Naive thymus-derived CD4-positive, alpha-beta T cell (primary cell): Measurements from ENCODE around the gene ATP6V0D1. TPM values are rescaled to one million over a fixed set of nuclear protein-coding genes. Genes with fewer than 3 reads are reported as not detected.

Source experiments
- ATAC-seq: fragments of 150-1000 bp; cut with Tn5 transposase; 2 replicates; pipeline ENCODE4 v1.10.0; 2021; ENCODE audit warnings: mild to moderate bottlenecking, moderate library complexity
- CTCF ChIA-PET: fragments of 350-600 bp; sonication (Branson Sonifier 250); formaldehyde crosslinking; loops from one replicate; lab custom pipeline; 2021; ENCODE audit warnings: antibody characterized with exemption; lab: Charles Lee
- POLR2A ChIA-PET: fragments of 350-600 bp; sonication (Branson Sonifier 250); formaldehyde crosslinking; loops from one replicate; lab custom pipeline; 2021; ENCODE audit warnings: antibody characterized with exemption, inconsistent platforms; lab: Charles Lee
- DNase-seq, 9 donors: peaks; one replicate each; pipeline versions ENCODE4 v3.0.0 to v3.0.0-alpha.2; 2020 to 2022; ENCODE audit warnings: mixed read lengths in 1 of 9
- H3K27ac ChIP-seq: one replicate; pipeline ENCODE4 v1.7.0; 2013; ENCODE audit warnings: mild to moderate bottlenecking, low read depth, low read length, moderate library complexity
- H3K27me3 ChIP-seq, 2 donors: one replicate each; pipeline ENCODE4 v1.7.0; 2013; ENCODE audit warnings: low read length in 2 of 2, mild to moderate bottlenecking in 2 of 2, moderate library complexity in 2 of 2; ENCODE audit not compliant: control insufficient read depth in 2 of 2, insufficient read depth in 2 of 2
- H3K36me3 ChIP-seq, 3 experiments: 1 replicate in 2 of 3; 2 replicates in 1 of 3; pipeline ENCODE4 v1.7.0; 2013; ENCODE audit warnings: low read length in 3 of 3, mild to moderate bottlenecking in 3 of 3, moderate library complexity in 1 of 3; ENCODE audit not compliant: insufficient read depth in 3 of 3, control insufficient read depth in 2 of 3
- H3K4me1 ChIP-seq, 2 donors: one replicate each; pipeline ENCODE4 v1.7.0; 2013; ENCODE audit warnings: low read length in 2 of 2, mild to moderate bottlenecking in 2 of 2, moderate library complexity in 1 of 2; ENCODE audit not compliant: control insufficient read depth in 2 of 2, insufficient read depth in 2 of 2
- H3K4me3 ChIP-seq: 2 replicates; pipeline ENCODE4 v1.7.0; 2013; ENCODE audit warnings: mild to moderate bottlenecking, low read length
- H3K9me3 ChIP-seq, 3 experiments: 1 replicate in 2 of 3; 2 replicates in 1 of 3; pipeline ENCODE4 v1.7.0; 2013; ENCODE audit warnings: low read length in 3 of 3; ENCODE audit not compliant: control insufficient read depth in 2 of 3
- H3K27ac Mint-ChIP-seq, 9 donors: one replicate each; pipeline ENCODE4 v1.8.0; 2020 to 2022; ENCODE audit warnings: mixed read lengths in 9 of 9, mild to moderate bottlenecking in 8 of 9, moderate library complexity in 5 of 9, inconsistent platforms in 2 of 9
- H3K27me3 Mint-ChIP-seq, 5 donors: one replicate each; pipeline ENCODE4 v1.8.0; 2021 to 2022; ENCODE audit warnings: mixed read lengths in 5 of 5, mild to moderate bottlenecking in 1 of 5
- H3K36me3 Mint-ChIP-seq, 5 donors: one replicate each; pipeline ENCODE4 v1.8.0; 2020 to 2022; ENCODE audit warnings: mixed read lengths in 5 of 5, mild to moderate bottlenecking in 3 of 5, inconsistent platforms in 1 of 5
- H3K4me1 Mint-ChIP-seq, 7 donors: one replicate each; pipeline ENCODE4 v1.8.0; 2020 to 2022; ENCODE audit warnings: mixed read lengths in 7 of 7, mild to moderate bottlenecking in 3 of 7, inconsistent platforms in 1 of 7
- H3K4me3 Mint-ChIP-seq, 10 donors: one replicate each; pipeline ENCODE4 v1.8.0; 2020 to 2022; ENCODE audit warnings: mild to moderate bottlenecking in 10 of 10, mixed read lengths in 10 of 10, moderate library complexity in 6 of 10, inconsistent platforms in 2 of 10
- H3K9me3 Mint-ChIP-seq, 11 donors: one replicate each; pipeline ENCODE4 v1.8.0; 2020 to 2022; ENCODE audit warnings: mixed read lengths in 11 of 11, mild to moderate bottlenecking in 4 of 11, inconsistent platforms in 1 of 11, moderate library complexity in 1 of 11
- intact Hi-C, 2 donors: fragments of 100-400 bp; cut with micrococcal nuclease; formaldehyde crosslinking; loops; one replicate each; pipeline ENCODE4 v1.15.1; 2023
- polyA plus RNA-seq, 2 donors: library from polyadenylated mRNA; unstranded; fragments of 300-500 nt; fragmentation: Illumina TruSeq; gene quantifications; one replicate each; pipeline ENCODE4 v1.2.3, GENCODE V29; 2021
- total RNA-seq, 6 experiments: library from RNA in 5 of 6; stranded (reverse) in 5 of 6; gene quantifications; 1 replicate in 5 of 6; 2 replicates in 1 of 6; pipeline ENCODE4 v1.2.3 and lab custom pipeline; 2021 to 2026

ATP6V0D1 gene
- total and polyA plus RNA-seq, 7 experiments from 2014 or later, result 35.8 to 104 (median 58.2) TPM

DNA sequence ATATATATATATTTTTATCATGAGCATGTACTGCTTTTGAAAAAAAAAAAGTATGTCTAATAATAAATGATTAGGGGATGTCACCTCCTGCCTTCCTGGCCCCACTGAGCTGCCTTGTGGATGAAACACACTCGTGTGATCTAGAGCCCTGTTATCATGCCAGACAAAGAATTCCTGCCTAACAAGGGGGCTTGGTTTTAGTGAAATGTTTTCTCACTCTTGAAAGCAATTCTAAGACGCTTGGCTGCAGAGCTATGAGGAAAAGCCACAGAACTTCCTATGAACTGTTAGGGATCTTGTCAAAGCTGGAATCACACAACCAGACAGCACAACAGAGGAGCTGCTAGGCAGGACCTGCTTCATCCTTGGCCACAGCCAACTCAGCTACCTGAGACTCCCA lies 68.7 kb downstream of the ATP6V0D1 start:
- Mint-ChIP-seq H3K9me3 (peaks cover 0 to 3% (median 0%) of the 10 kb centered on the region in 11 donors), H3K36me3 (no peaks in the 10 kb centered on the region), H3K4me3 (no peak overlapping the region), H3K27ac (no peak overlapping the region), H3K4me1 (peaks cover 5 to 11% (median 9%) of the 10 kb centered on the region in 7 donors), H3K27me3 (peaks cover 20 to 29% (median 22%) of the 10 kb centered on the region in 5 donors)
- intact Hi-C loops, result no loop called here
- Histone ChIP-seq H3K27me3 (peaks cover 3 to 4% of the 10 kb centered on the region in 2 donors), H3K36me3 (no peaks in the 10 kb centered on the region), H3K4me3 (no peak overlapping the region), H3K27ac (no peak overlapping the region), H3K9me3 (no peaks in the 10 kb centered on the region), H3K4me1 (no peaks in the 10 kb centered on the region)
- ChIA-PET CTCF (interaction anchor here (0.9 kb wide), 1 partner anchor 14 kb away, joined by 3 read pairs; no protein-coding TSS in a partner anchor), POLR2A (no interaction called here)
- ATAC-seq, result no peak
- DNase-seq, result no peak

- Histone ChIP-seq H3K9me3 (no peaks in the 10 kb centered on the region), H3K27me3 (peaks cover 0 to 4% of the 10 kb centered on the region in 2 donors), H3K27ac (no peak overlapping the region), H3K4me1 (no peaks in the 10 kb centered on the region), H3K4me3 (no peak overlapping the region), H3K36me3 (no peaks in the 10 kb centered on the region)
- intact Hi-C loops, result no loop called here
- DNase-seq (no peak), ATAC-seq (no peak)
- Mint-ChIP-seq H3K9me3 (peaks cover 0 to 3% (median 0%) of the 10 kb centered on the region in 11 donors), H3K36me3 (no peaks in the 10 kb centered on the region), H3K4me3 (no peak overlapping the region), H3K27me3 (peaks cover 12 to 21% (median 15%) of the 10 kb centered on the region in 5 donors), H3K4me1 (peaks cover 0 to 6% (median 4%) of the 10 kb centered on the region in 7 donors), H3K27ac (no peak overlapping the region)
- ChIA-PET CTCF (no interaction called here), POLR2A (no interaction called here)
Measured at GRCh38 chr16:67411339-67411738, 69.6 kb downstream of the ATP6V0D1 start.

DNA sequence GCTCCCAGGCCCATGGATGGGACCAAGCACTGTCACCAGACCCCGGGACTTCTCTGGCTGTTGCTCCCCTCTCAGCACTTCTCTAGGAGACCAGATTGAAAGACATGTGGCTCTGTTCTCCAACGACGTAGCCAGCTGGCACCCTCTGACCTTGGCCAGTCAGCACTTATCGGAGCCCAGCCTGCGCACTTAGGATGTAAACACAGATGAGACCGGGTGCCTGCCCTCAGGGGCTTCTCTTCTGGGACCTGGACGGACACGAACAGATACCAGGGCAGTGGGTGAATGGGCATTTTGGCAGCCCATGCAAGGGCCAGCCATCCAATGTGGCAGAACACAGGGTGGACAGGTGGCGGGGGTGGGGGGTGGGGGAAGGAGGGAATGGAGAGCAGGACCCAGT lies 71.3 kb downstream of the ATP6V0D1 start:
- no peaks in the 10 kb centered on the region for H3K36me3 Mint-ChIP-seq
- DNase-seq, result no peak
- POLR2A ChIA-PET, result no interaction called here
- H3K27ac Mint-ChIP-seq, result no peak overlapping the region
- CTCF ChIA-PET, result no interaction called here
- peaks cover 0 to 1% (median 0%) of the 10 kb centered on the region in 11 donors for H3K9me3 Mint-ChIP-seq
- no peak overlapping the region for H3K4me3 Mint-ChIP-seq
- no peak overlapping the region for H3K4me3 ChIP-seq
- intact Hi-C loops, result no loop called here
- H3K27me3 Mint-ChIP-seq, result peaks cover 5 to 16% (median 8%) of the 10 kb centered on the region in 5 donors
- H3K36me3 ChIP-seq, result no peaks in the 10 kb centered on the region
- no peak for ATAC-seq
- H3K4me1 ChIP-seq, result no peaks in the 10 kb centered on the region
- no peaks in the 10 kb centered on the region for H3K9me3 ChIP-seq
- peaks cover 0 to 3% (median 0%) of the 10 kb centered on the region in 7 donors for H3K4me1 Mint-ChIP-seq
- H3K27ac ChIP-seq, result no peak overlapping the region
- peaks cover 0 to 4% of the 10 kb centered on the region in 2 donors for H3K27me3 ChIP-seq

- DNase-seq, result no peak
- no peaks in the 10 kb centered on the region for H3K4me1 ChIP-seq
- POLR2A ChIA-PET, result no interaction called here
- H3K27ac ChIP-seq, result no peak overlapping the region
- Mint-ChIP-seq H3K27me3 (peaks cover 0 to 11% (median 7%) of the 10 kb centered on the region in 5 donors), H3K27ac (no peak overlapping the region), H3K4me3 (no peak overlapping the region), H3K9me3 (peaks cover 0 to 1% (median 0%) of the 10 kb centered on the region in 11 donors), H3K4me1 (peaks cover 0 to 3% (median 0%) of the 10 kb centered on the region in 7 donors), H3K36me3 (no peaks in the 10 kb centered on the region)
- H3K27me3 ChIP-seq, result no peaks in the 10 kb centered on the region
- no peaks in the 10 kb centered on the region for H3K9me3 ChIP-seq
- no peaks in the 10 kb centered on the region for H3K36me3 ChIP-seq
- CTCF ChIA-PET, result no interaction called here
- no peak for ATAC-seq
- H3K4me3 ChIP-seq, result no peak overlapping the region
- intact Hi-C loops, result no loop called here
Measured at GRCh38 chr16:67407788-67408452, 73.0 kb downstream of the ATP6V0D1 start.

GRCh38 chr16:67407176-67407787 lies 73.7 kb downstream of the ATP6V0D1 start:
- Mint-ChIP-seq H3K27ac (no peak overlapping the region), H3K4me1 (peaks cover 0 to under 1% (median 0%) of the 10 kb centered on the region in 7 donors), H3K27me3 (peaks cover 0 to 11% (median 8%) of the 10 kb centered on the region in 5 donors), H3K4me3 (no peak overlapping the region), H3K36me3 (no peaks in the 10 kb centered on the region), H3K9me3 (peaks cover 0 to 1% (median 0%) of the 10 kb centered on the region in 11 donors)
- no peaks in the 10 kb centered on the region for H3K4me1 ChIP-seq
- ATAC-seq, result no peak
- ChIA-PET CTCF (no interaction called here), POLR2A (no interaction called here)
- no peak for DNase-seq
- intact Hi-C loops, result no loop called here
- H3K9me3 ChIP-seq, result no peaks in the 10 kb centered on the region
- no peaks in the 10 kb centered on the region for H3K27me3 ChIP-seq
- H3K36me3 ChIP-seq, result no peaks in the 10 kb centered on the region
- H3K4me3 ChIP-seq, result no peak overlapping the region
- H3K27ac ChIP-seq, result no peak overlapping the region

DNA sequence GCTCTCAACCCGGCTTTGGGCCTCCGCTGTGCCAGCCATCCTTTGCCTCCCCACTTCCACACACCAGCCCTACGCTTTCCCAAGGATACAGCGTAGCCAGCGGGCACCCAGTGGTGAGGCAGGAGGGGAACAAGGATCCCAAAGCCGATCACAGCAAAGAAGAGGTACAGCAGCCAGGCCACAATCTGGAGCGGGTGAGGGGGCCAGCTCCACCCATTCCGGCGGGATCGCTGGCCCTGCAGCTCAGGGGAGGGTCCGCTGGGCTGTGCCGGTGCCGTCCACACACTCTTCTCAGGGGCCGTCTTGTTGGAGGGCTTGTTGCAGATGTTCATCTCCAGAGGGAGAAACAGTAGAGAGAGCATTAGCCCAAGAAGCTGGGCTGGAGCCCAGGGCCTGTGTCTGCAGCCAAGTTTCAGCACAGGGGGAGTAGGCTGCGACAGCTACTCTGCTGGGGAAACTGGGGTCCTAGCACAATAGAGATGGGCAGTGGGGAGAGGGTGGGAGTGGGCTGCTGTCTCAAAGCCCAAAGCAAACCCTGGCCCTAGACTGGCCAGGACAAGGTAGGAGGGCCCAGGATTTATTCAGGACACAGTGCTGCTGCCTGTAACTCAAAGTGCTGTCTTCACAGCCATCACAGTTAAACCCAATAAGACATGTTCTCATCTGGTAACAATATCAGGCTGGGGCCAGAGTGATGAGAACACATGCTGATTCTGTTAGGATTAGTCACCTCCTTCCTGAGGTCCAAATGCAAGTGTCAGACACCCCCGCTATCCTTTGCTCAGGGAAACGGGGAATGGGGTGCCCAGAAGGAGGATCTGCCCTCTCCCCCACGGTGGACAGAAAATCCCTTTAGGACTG lies 74.6 kb downstream of the ATP6V0D1 start:
- Histone ChIP-seq H3K4me1 (no peaks in the 10 kb centered on the region), H3K4me3 (no peak overlapping the region), H3K27ac (no peak overlapping the region), H3K27me3 (no peaks in the 10 kb centered on the region), H3K36me3 (no peaks in the 10 kb centered on the region), H3K9me3 (no peaks in the 10 kb centered on the region)
- intact Hi-C loops, result no loop called here
- ATAC-seq (no peak), DNase-seq (no peak)
- Mint-ChIP-seq H3K4me1 (no peaks in the 10 kb centered on the region), H3K36me3 (no peaks in the 10 kb centered on the region), H3K4me3 (no peak overlapping the region), H3K27ac (no peak overlapping the region), H3K27me3 (peaks cover 0 to 15% (median 8%) of the 10 kb centered on the region in 5 donors), H3K9me3 (peaks cover 0 to 1% (median 0%) of the 10 kb centered on the region in 11 donors)
- ChIA-PET CTCF (no interaction called here), POLR2A (no interaction called here)
